GM19455 (cell line): ENCODE data around the gene FKBP8.

Experiments used
- ATAC-seq: cut with Tn5 transposase; IDR thresholded peaks from one replicate; pipeline ENCODE4 v1.9.1; 2021; ENCODE audit not compliant: unreplicated experiment

The FKBP8 gene

GRCh38 chr19:18522124-18522861 is 21.1 kb downstream of the FKBP8 start:
- ATAC-seq = peak; percentile 87

- ATAC-seq = peak; percentile 4
Measured at GRCh38 chr19:18521692-18522123, 21.7 kb downstream of the FKBP8 start, which contains the start of gene ELL. TSS of gene ELL (minus strand) at chr19:18522070. CDS start at chr19:18522055, 15 bp downstream.

DNA sequence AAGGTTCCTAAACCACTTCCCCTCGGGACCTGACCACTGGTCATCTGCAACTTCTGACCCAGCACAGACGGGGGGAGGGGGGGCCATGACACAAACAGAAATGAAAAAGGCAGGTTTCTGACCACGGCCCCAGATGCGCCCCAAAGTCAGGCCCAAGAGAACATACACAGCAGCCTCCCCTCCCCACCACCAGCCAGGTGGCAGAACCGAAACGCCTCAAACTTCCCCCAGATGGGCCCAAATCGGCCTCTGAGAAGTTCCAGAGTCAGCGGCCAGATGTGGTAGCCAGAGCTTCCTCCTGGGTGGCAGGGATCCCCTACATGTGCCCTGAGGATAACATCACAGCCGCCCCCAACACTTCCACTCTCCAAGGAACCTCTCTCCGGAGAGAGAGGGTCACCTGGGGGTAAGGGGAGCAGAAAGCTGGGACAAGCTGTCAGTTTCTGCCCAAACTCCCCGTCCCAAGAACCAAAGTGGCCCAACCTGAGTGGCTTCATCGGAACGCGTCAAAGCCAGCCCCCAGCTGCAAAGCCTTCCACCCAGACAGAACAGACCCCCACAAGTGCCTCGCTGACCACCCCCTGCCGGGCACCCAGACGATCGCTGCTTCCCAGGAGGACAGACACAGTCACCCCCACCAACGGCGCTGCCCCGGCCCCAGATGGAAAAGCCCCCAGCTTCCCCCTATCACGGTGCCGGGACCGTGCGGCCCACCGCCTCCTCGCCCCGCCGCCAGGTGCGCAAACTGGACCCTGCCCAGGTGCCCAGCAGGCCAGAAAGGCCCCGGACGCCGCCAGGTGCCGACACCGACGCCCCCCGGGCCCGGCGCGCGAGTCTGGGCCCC is 22.3 kb downstream of the FKBP8 start:
- ATAC-seq = no peak

DNA sequence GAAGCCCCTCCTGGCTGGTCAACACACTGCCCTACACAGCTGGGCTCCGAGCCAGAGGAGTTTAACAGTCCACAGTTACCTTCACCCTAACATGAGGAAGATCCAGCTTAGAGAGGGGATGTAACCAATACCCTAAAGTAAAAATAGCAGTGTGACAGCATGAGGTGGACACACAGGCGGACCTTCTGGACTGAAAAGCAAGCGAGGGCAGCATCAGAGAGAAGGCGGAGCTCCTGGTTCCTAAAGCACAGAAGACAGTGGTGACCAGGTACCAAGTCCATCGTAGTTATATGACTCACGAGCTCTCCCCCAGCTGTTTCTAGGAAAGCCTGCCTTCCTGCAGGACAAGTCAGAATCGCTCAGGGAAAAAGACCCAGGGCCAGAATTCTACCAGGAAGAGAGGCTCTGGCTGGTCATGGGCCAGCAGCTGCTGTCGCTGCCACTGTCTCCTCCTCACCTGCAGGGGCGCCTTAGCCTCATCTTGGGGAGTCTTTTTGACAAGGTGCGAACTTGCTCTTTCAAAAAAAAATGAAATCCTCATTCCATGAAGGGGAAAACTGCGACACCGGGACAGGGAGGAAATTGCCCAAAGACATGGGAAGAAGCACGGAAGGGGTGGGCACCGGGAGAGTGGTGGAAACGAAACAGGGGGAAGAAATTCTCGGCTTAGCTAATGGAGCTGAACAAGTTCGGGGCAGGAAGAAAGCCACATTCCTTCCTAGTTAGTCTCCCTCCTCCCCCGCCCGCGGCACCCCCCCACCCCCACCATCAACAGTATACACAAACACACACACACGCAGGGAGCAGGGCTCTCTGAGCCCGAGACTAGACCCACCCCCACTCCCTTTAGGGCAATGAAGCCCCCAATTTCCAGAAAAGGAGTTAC is 23.2 kb downstream of the FKBP8 start:
- no peak for ATAC-seq

- ATAC-seq = no peak
Measured at GRCh38 chr19:18518639-18519038, 24.7 kb downstream of the FKBP8 start.

DNA sequence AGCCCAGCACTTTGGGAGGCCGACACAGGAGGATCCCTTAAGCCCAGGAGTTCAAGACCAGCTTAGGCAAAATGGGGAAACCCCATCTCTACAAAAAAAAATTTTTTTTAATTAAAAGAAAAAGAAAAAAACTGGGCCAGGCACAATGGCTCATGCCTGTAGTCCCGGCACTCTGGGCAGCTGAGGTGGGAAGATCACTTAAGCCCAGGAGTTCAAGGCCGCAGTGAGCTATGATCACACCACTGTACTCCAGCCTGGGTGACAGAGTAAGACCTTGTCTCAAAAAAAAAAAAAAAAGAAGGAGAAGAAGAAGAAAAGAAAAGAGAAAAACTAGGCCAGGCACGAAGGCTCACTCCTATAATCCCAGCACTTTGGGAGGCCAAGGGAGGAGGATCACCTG is 25.8 kb downstream of the FKBP8 start:
- no peak for ATAC-seq

DNA sequence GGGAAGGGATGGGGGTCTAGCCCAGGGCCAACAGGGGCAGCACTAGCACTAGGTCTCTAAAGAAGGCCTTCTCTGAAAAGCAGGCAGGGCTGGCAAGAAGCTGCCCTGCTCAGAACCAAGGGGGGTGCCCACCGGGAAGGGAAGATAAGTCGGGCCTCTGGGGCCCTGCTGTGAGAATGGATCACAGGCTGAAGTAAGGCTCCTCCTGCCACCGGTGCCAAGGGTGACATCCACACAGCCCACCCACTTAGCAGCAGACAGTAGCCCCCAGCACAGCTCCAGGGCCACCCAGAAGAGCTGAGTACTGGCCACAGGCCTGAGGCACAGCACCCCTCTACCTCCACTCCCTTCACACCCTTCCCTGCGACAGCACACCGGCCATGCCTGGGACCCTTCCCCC is 27.4 kb downstream of the FKBP8 start:
- ATAC-seq = no peak

DNA sequence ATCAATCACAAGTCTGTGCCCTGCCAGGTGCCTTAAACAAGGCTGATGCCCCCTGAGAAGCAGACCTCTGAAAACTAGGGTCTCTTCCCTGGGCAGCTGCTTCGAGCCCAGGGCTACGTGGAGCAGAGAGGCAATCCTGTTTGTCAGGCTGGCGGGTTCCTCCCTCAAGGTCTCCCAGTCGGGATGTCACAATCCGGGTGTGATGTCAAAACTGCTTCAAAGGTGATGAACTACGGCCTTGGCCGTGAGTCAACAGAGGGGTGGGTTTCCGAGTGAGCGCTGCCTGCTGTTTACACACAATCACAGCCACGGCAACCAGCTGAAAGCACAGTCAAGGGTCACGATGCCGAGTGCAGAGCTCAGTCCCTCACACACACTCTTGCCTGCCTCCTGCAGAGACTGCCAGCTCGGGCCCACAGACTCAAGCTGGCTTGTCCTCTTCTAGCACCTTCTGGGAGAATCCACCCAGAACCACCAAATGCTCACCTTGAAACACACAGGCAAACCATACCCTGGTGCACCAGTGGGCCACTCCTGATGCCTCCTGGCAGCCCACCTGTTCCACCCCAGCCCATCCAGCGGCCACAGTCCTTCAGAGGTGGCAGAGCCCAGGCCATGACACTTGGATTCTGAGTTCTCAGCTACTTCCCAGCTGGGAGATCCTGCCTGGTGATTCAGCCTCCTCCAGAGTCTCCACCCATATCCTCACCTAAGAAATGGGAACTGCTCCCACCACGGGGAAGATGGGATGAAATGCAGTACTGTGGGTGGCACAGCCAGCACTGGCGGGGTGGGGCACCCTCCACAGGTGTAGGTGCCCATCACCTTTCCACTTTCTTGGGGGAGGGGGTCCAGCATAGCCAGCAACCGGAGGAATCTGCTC is 28.3 kb downstream of the FKBP8 start:
- no peak for ATAC-seq

- no peak for ATAC-seq
Measured at GRCh38 chr19:18513868-18514267, 29.5 kb downstream of the FKBP8 start.

- no peak for ATAC-seq
Measured at GRCh38 chr19:18510216-18510615, 33.2 kb downstream of the FKBP8 start.

DNA sequence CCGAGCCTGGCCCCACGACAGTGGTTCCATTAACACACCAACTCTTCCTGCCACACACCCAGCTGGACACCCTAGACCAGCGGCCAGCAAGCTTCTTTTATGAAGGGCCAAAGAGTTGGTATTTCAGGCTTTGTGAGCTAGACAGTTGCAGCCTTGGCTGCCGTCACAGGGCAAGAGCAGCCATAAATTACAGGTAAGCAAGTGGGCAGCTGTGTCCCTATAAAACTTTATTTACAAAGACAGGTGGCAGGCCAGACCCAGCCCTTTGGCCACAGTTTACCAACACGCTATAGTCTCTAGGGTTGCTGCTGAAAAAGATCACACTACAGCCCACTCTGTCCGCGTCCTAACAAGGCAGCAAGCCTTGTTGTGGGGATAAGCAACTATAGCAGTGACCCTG is 34.8 kb downstream of the FKBP8 start:
- no peak for ATAC-seq

- ATAC-seq = no peak
Measured at GRCh38 chr19:18507727-18508440, 35.5 kb downstream of the FKBP8 start.

DNA sequence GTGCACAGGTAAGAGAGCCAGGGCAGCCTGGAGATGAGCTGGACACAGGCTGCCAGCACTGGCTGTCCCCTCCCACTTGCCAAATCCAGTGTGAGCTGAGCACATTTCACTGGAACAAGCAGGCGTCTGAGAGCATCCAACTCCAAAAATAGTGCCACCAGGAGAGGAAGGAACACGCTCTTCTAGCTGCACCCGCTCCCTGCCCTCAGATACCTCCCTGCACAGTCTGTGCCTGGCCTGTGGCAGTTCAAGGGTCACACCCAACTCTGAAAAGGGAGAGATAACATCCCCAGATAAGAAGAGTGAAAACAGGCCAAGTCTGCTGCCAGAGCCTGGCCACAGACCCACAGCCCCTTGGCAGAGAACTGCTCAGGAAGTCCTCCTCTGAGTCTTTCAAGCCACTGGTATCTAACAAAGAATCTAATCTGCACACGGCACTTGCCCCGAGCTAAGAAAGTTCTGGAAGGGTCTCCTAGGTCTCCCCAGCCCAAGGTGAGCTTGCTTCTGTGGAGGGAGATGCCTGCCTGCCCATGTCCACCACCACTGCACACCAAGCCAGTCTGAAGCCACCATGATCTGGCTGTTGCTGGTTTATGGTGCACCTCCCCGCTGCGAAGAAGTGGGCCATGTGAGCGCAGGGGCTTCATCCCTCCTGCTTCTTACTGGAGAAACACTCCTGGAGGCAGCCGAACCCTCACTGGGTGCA is 36.2 kb downstream of the FKBP8 start:
- ATAC-seq = no peak

DNA sequence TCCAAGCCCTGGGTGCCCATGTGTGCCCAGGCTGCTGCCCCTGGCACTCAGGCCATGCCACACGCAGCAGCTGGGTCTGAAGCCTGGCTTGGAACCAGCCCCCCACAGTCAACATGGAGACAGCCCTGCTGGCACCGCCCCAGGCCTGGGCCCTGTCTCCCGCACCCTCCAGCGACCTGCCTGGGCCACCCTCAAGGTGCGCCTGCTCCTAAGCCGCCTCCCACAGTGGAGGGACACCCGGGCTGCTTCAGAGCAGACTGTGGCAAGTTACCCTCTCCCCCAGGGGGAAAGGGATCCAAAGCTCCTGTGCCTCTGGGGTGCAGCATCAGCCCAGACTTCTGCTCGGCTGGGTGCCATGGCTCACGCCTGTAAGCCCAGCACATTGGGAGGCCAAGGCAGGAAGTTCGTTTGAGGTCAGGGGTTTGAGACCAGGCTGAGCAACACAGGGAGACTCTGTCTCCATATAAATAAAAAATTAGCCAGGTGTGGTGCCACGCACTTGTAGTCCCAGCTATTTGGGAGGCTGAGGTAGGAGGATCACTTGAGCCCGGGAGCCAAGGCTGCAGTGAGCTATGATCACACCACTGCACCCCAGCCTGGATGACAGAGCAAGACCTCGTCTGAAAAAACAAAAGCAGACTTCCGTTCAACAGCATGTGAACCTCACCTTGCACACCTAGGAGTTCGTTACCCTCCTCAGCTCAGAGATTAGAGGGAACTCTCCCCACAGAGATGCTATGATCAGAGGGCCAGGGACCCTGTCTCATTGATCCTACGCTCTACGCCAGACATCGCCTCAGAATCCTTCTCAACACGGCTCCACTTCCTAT is 37.1 kb downstream of the FKBP8 start:
- ATAC-seq = no peak

- ATAC-seq = no peak
Measured at GRCh38 chr19:18504886-18505610, 38.3 kb downstream of the FKBP8 start.

- no peak for ATAC-seq
Measured at GRCh38 chr19:18503971-18504885, 39.1 kb downstream of the FKBP8 start.
